Hepatocyte (in vitro differentiated cells): Measurements from ENCODE around the gene CALML6. TPM values are rescaled to one million over a fixed set of nuclear protein-coding genes. Genes with fewer than 3 reads are reported as not detected.

Experiments
- DNase-seq: peaks from one replicate; pipeline ENCODE4 v3.0.0-alpha.2; 2016; ENCODE audit warnings: low spot score
- H2AFZ ChIP-seq: fragments of 200-600 bp; sonication (generic); 2 replicates; pipeline ENCODE4 v1.6.0; 2016; ENCODE audit warnings: antibody characterized with exemption, mild to moderate bottlenecking
- H3K27ac ChIP-seq: fragments of 200-600 bp; sonication (generic); 2 replicates; pipeline ENCODE4 v1.5.1; 2016; ENCODE audit warnings: mild to moderate bottlenecking
- H3K27me3 ChIP-seq: fragments of 200-600 bp; sonication (generic); 2 replicates; pipeline ENCODE4 v1.6.1; 2016
- H3K36me3 ChIP-seq: fragments of 200-600 bp; sonication (generic); replicated peaks from 2 replicates; pipeline ENCODE4 v1.5.1; 2016; ENCODE audit warnings: low read depth; ENCODE audit not compliant: insufficient read depth
- H3K4me1 ChIP-seq: fragments of 200-600 bp; sonication (generic); 2 replicates; pipeline ENCODE4 v1.5.1; 2016; ENCODE audit warnings: mild to moderate bottlenecking, moderate library complexity; ENCODE audit not compliant: insufficient read depth
- H3K4me2 ChIP-seq: fragments of 200-600 bp; sonication (generic); 2 replicates; pipeline ENCODE4 v1.6.0; 2016
- H3K4me3 ChIP-seq: fragments of 200-600 bp; sonication (generic); 2 replicates; pipeline ENCODE4 v1.5.1; 2016; ENCODE audit warnings: mild to moderate bottlenecking
- H3K79me2 ChIP-seq: fragments of 200-600 bp; sonication (generic); 2 replicates; pipeline ENCODE4 v1.6.0; 2017; ENCODE audit warnings: mild to moderate bottlenecking
- H3K9me2 ChIP-seq: fragments of 200-600 bp; sonication (generic); replicated peaks from 2 replicates; pipeline ENCODE4 v1.6.0; 2017; ENCODE audit warnings: mild to moderate bottlenecking; ENCODE audit not compliant: insufficient read depth
- H3K9me3 ChIP-seq: fragments of 200-600 bp; sonication (generic); 2 replicates; pipeline ENCODE4 v1.5.1; 2016; ENCODE audit warnings: low read depth, mild to moderate bottlenecking
- H4K20me1 ChIP-seq: fragments of 200-600 bp; sonication (generic); 2 replicates; pipeline ENCODE4 v1.6.0; 2016; ENCODE audit warnings: mild to moderate bottlenecking; ENCODE audit not compliant: insufficient read depth, poor library complexity, severe bottlenecking
- CTCF ChIP-seq: fragments of 200-600 bp; sonication (generic); IDR thresholded peaks from 2 replicates; pipeline ENCODE4 v1.5.1; 2016; ENCODE audit warnings: antibody characterized with exemption, mild to moderate bottlenecking; ENCODE audit not compliant: poor library complexity
- EZH2 ChIP-seq: fragments of 200-600 bp; sonication (generic); IDR thresholded peaks from 2 replicates; pipeline ENCODE4 v1.6.1; 2016; ENCODE audit warnings: antibody characterized with exemption, mild to moderate bottlenecking, borderline replicate concordance
- EZH2phosphoT487 ChIP-seq: fragments of 200-600 bp; sonication (generic); IDR thresholded peaks from one replicate; pipeline ENCODE4 v1.6.1; 2018; ENCODE audit warnings: antibody characterized with exemption, mild to moderate bottlenecking, low read depth, moderate library complexity; ENCODE audit not compliant: unreplicated experiment, severe bottlenecking
- WGBS: methylation state at CpG from one replicate; pipeline ENCODE4 v1.1.6; 2016; ENCODE audit warnings: low lambda C conversion rate; ENCODE audit errors: missing lambda C conversion rate; 5-methylcytosine and 5-hydroxymethylcytosine counted together
- polyA plus RNA-seq: library from polyadenylated mRNA; unstranded; fragments of >200 nt; fragmentation: Nextera tagmentation; extraction: Ambion mirVana; gene quantifications from 2 replicates; pipeline ENCODE4 v1.2.1, GENCODE V29; 2016
- total RNA-seq: library from RNA; depleted of rRNA; stranded (reverse); fragments of >200 nt; gene quantifications from 2 replicates; pipeline ENCODE4 v1.2.3, GENCODE V29; 2014

Gene CALML6
- total and polyA plus RNA-seq, 2 experiments from 2014 or later, result 0.33 to 0.53 TPM

GRCh38 chr1:1899266-1899966 lies 15.6 kb upstream of the CALML6 start:
- Histone ChIP-seq H3K36me3 (no peaks in the 10 kb centered on the region), H3K79me2 (no peaks in the 10 kb centered on the region), H3K27ac (no peak overlapping the region), H2AFZ (no peak overlapping the region), H3K4me3 (no peak overlapping the region), H3K9me2 (no peaks in the 10 kb centered on the region), H3K9me3 (no peaks in the 10 kb centered on the region), H3K4me1 (peaks cover 11% of the 10 kb centered on the region), H4K20me1 (no peaks in the 10 kb centered on the region), H3K27me3 (no peaks in the 10 kb centered on the region), H3K4me2 (no peak overlapping the region)
- no peak for DNase-seq
- TF ChIP-seq CTCF (no peak), EZH2 (no peak), EZH2phosphoT487 (no peak)
- WGBS, result 77% methylated on average over 16 of the region's 16 CpGs

GRCh38 chr1:1899967-1900327 lies 15.1 kb upstream of the CALML6 start:
- no peak overlapping the region for H2AFZ ChIP-seq
- TF ChIP-seq EZH2phosphoT487 (no peak), CTCF (no peak), EZH2 (no peak)
- H3K79me2 ChIP-seq, result no peaks in the 10 kb centered on the region
- H3K36me3 ChIP-seq, result no peaks in the 10 kb centered on the region
- no peak overlapping the region for H3K4me3 ChIP-seq
- no peaks in the 10 kb centered on the region for H3K27me3 ChIP-seq
- H3K9me3 ChIP-seq, result no peaks in the 10 kb centered on the region
- H3K27ac ChIP-seq, result no peak overlapping the region
- no peaks in the 10 kb centered on the region for H4K20me1 ChIP-seq
- 98% methylated on average over 9 of the region's 9 CpGs for WGBS
- H3K4me2 ChIP-seq, result no peak overlapping the region
- no peak for DNase-seq
- H3K4me1 ChIP-seq, result peaks cover 5% of the 10 kb centered on the region
- H3K9me2 ChIP-seq, result no peaks in the 10 kb centered on the region

- no peak for TF ChIP-seq EZH2phosphoT487
- Histone ChIP-seq H3K9me3 (no peaks in the 10 kb centered on the region), H3K4me3 (no peak overlapping the region), H3K36me3 (no peaks in the 10 kb centered on the region), H3K27ac (no peak overlapping the region), H2AFZ (no peak overlapping the region), H4K20me1 (no peaks in the 10 kb centered on the region), H3K27me3 (no peaks in the 10 kb centered on the region), H3K79me2 (no peaks in the 10 kb centered on the region), H3K4me1 (no peaks in the 10 kb centered on the region), H3K4me2 (no peak overlapping the region), H3K9me2 (no peaks in the 10 kb centered on the region)
- no peak for DNase-seq
- 82% methylated on average over 13 of the region's 14 CpGs for WGBS
Observed at GRCh38 chr1:1900883-1901640, 14.0 kb upstream of the CALML6 start.

GRCh38 chr1:1901641-1902294 lies 13.3 kb upstream of the CALML6 start:
- peak; percentile 2 for DNase-seq
- no peak overlapping the region for H3K27ac ChIP-seq
- WGBS, result 89% methylated on average over 13 of the region's 13 CpGs

More at GRCh38 chr1:1901641-1902294, 13.3 kb upstream of the CALML6 start:
- no peaks in the 10 kb centered on the region for H3K27me3 ChIP-seq
- no peaks in the 10 kb centered on the region for H3K79me2 ChIP-seq
- no peaks in the 10 kb centered on the region for H3K9me2 ChIP-seq
- H2AFZ ChIP-seq, result no peak overlapping the region
- no peaks in the 10 kb centered on the region for H3K4me1 ChIP-seq
- H3K4me3 ChIP-seq, result no peak overlapping the region
- no peak overlapping the region for H3K4me2 ChIP-seq
- no peaks in the 10 kb centered on the region for H3K36me3 ChIP-seq
- TF ChIP-seq EZH2phosphoT487 (no peak), CTCF (no peak), EZH2 (no peak)
- H3K9me3 ChIP-seq, result no peaks in the 10 kb centered on the region
- no peaks in the 10 kb centered on the region for H4K20me1 ChIP-seq
